Glomerular visceral epithelial cell (primary cell): ENCODE data around the gene LRRC26.
A peak's percentile ranks its signal among the peaks of the same experiment; 100 is the strongest.

ENCODE experiments used
- DNase-seq: peaks from one replicate; pipeline ENCODE4 v3.0.0-alpha.2; 2016; ENCODE audit errors: extremely low spot score

Gene LRRC26

DNA sequence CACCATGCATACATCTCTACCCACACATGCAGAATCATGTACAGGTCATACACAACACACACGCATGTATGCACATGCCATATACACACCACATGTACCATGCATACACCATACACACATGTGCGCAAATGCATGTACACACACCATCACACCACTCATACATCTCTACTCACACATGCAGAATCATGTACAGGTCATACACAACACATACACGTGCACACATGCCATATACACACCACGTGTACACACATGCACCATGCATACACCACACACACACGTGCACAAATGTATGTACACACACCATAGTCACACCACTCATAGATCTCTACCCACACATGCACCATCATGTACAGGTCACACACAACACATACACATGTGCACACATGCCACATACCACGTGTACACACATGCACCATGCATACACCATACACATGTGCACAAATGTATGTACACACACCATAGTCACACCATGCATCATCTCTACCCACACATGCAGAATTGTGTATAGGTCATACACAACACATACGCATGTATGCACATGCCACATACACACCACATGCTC lies 16.9 kb downstream of the LRRC26 start:
- no peak for DNase-seq

DNA sequence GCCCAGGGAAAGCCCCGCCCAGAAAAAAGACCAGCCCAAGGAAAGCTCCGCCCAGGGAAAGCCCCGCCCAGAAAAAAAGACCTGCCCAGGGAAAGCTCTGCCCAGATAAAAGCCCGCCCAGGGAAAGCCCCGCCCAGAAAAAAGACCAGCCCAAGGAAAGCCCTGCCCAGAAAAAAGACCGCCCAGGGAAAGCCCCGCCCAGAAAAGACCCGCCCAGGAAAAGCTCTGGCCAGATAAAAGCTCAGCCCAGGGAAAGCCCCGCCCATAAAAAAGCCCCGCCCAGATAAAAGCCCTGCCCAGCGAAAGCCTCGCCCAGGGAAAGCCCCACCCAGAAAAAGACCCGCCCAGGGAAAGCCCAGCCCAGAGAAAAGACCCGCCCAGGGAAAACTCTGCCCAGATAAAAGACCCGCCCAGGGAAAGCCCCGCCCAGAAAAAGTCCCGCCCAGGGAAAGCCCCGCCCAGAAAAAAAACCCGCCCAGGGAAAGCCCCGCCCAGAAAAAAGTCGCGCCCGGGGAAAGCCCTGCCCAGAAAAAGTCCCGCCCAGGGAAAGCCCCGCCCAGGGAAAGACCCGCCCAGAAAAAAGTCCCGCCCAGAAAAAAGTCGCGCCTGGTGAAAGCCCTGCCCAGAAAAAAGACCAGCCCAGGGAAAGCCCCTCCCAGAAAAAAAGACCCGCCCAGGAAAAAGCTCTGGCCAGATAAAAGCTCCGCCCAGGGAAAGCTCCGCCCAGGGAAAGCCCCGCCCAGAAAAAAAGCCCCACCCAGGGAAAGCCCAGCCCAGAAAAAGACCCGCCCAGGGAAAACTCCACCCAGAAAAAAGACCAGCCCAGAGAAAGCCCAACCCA lies 19.0 kb downstream of the LRRC26 start:
- peak; percentile 59 for DNase-seq

DNA sequence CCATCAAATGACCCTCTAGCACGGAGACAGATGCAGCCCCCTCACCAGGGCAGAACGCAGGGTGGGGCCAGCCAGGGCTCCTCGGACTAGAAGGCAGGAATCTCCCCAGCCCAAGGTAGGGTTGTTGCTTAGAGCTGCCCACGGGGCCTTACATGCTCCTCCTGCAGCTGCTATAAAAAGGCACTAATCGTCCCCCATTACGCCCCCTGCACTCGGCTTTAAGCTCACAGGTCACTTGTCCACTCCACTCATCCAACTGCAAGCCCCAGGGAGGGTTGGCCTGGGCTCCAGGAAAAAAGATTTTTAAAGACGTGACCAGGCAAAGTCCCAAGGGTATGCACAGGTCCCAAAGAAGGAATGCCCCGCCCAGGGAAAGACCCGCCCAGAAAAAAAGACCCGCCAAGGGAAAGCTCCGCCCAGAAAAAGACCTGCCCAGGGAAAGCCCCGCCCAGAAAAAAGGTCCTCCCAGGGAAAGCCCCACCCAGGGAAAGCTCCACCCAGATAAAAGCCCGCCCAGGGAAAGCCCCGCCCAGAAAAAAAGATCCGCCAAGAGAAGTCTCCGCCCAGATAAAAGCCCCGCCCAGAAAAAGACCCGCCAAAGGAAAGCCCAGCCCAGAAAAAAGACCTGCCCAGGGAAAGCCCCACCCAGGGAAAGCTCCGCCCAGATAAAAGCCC lies 19.8 kb downstream of the LRRC26 start:
- DNase-seq, result peak; percentile 25

DNA sequence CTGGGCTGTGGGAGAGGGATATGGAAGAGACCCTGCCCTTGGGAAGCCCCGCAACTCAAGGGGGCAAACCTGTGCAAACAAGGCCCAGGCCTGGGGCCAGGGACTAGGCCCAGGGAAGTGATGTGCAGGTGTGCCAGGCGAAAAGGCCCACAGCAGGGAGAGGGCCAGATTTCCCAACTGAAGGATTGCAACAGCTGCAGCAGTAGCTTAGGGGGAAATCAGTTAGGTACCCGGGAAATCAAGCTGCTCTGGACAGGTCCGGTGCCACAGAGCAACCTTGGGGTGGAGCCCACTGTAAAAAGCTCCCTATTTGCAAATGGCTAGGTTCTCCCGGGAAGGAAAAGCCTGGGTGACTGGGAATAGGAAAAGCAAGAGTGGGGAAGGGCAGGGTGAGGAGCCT lies 20.5 kb downstream of the LRRC26 start:
- no peak for DNase-seq

DNA sequence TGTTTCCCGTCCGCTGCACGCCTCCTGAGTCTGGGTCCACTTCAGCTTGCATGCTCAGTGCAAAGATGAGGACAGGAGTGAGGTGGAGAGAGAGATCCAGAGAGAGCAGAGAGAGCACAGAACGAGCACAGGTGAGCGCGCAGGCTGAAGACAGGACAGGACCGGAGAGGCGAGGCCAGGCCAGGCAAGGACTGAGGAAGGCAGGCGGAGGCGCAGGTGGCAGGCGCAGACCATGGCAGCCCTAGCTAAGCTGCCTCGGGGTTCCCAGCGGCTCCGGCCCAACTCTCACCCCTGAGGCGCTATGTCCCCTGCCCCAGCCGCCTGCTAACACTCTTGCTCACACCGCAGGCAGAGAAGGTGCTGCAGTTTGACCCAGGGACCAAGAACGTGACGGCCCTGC lies 21.2 kb downstream of the LRRC26 start:
- DNase-seq, result no peak

DNA sequence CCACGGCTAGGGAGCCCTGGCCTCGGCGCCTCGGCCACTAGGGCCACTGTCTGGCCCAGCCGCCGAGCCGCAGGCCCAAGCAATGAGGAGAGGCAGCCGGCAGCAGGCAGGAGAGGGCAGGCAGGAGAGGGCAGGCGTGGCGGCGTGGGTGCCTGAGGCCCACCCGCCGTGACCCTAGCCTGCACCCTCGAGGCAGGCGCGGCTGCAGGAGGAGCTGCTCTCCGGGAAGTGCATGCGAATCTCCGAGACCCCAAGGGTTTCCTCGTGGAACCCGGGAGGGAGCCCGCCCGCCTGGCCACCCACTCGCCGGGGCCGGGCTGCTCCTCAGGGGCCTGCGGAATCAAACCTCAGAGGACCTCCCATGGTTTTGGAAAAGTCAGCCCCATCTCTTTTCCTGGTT lies 21.6 kb downstream of the LRRC26 start:
- DNase-seq, result no peak

DNA sequence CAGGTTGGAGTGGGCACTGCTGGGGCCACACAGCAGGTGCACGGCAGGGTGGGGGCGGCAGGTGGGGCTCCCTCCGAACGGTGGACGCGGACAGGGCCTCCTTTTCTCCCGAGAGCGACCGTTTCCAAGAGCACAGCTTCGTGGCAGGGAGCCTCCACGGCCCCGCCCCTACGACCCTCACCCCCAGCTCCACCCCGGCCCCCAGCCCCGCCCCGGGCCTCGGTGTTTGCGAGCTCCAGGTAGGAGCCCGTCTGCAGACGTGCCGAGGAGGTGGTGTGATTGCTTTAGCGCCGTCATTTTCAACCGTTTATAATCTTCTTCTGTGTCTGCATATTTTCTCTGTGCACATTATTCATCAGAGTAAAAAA lies 22.1 kb downstream of the LRRC26 start:
- DNase-seq, result no peak

DNA sequence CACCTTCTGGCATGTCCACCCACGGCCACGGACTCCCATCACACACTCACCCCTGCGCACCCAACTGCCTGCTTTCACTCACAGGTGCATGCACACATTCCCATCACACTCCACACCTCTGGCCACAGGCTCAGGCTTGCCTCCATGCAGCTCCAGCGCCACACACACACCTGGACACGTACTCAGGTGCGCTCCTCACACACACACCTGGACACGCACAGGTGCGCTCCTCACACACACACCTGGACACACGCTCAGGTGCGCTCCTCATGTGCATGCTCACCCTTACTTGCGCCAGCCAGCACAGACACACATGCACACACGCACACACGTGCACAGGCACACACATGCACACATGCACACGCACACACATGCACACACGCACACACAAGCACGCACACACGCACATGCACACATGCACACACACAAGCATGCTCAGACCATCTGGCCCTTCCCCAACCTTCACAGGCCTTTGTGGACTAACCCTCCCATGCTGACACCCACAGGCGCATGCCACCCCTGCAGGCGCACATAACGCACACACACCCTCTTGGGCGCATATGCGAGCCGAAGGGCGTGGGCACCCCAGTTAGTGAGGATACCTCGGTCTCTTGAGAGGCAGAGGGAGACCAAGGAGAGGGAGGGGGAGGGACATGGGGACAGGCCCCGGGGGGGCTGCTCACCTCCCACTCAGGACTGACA lies 22.6 kb downstream of the LRRC26 start:
- DNase-seq, result no peak

DNA sequence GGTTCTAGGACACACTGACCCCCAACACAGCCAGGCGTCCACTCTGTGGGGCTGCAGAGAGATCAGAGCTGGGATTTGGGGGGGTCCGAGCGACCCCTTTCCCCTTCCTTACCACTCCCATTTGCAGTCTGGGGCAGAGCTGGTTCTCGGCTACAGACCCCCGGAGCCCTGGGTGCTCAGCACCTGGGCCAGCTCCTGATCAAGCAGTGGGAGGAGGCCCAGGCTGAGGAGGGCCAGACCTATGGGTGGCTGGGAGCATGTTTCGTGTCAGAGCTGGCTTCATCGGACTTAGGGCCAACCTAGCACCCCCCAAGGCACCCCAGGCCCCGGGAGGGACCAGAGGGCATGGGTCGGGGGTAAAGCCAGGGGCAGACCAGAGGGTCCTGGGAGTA lies 23.3 kb downstream of the LRRC26 start:
- no peak for DNase-seq

DNA sequence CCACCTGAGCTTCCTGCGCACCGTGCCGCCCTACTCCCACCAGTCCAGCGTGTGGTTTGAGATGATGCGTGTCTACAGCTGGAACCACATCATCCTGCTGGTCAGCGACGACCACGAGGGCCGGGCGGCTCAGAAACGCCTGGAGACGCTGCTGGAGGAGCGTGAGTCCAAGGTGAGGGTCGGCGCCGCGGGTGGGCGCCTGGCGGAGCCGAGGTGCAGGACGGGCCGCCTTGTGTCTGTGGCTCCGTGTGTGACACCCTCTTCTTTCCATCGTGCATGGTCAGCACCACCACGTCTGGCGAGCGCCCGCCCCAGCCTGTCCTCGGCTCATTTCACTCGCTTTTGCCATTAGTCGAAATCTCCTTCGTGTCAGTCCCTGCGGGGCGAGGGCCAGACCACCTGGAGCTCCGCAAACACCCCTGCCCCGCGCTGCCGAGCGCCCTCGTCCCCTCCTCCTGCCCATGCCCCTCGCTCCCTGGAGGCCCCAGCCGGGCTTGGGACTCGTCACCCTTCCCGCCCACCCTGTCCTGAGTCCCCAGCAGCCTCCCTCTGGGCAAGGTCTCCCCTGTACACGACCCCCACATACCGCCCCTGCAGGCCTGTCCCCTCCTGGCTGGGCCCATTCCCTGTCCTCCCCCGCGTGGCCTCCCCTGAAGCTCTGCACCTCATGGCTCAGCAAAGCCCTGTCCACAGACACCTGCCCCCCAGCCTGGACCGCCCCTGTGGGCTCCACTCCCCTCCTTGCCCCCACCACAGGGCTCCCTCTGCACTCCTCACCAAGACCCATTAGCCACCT lies 23.9 kb downstream of the LRRC26 start:
- DNase-seq, result no peak

DNA sequence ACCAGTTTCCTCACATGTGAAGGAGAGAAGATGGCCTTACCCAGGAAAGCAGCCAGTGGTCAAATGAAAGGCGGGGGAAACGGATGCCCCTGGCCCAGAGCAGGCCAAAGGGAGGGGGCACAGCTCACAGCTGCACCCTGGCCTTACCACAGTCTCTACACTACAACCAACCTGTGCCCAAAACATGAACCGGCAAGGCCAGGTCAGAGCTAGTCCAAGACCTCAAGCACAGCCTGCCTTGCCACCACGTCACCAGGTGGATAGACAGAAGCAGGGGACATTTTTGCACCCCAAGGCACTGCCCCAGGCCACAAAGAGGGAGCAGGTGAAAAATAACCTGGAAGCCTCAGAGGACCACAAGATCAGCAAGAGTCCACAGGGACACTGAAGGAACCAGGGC lies 26.4 kb downstream of the LRRC26 start:
- no peak for DNase-seq

DNA sequence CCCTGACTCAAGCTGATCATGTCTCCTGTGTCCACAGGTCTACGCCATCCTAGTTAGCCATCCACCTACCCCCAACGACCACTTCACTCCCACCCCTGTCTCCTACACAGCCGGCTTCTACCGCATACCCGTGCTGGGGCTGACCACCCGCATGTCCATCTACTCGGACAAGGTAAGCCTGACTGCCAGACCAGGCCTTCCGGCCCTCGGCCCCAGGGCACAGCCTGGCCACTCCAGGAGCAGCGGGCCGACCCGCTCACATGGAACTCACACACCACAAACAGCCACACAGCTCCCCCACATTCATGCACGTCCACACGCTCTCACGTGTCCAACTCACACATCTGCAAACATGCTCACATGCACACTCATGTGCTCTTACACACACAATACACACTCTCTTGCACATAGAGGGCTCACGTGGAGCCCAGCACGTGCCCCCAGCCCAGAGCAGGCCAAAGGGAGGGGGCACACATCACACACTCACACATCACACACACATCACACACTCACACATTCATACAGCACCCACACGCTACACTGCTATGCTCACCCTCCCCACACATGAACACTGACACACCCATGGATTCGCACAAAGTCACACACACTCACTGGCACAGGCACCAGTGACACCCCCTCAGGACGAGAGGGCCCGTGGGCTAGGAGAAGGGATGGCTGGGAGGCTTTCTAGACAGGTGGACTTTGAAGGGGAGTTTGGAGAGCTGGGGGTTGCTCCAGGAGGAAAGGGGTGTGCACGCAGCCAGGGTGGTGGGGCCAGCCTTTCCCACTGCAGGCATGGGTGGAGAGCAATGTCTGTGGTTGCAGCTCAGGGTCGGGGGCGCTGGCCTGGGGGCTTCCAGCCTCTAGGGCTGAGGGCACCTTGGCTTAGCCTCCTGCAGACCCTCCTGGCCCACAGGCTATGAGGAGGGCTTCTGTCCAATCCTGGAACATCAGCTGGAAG lies 27.6 kb downstream of the LRRC26 start:
- no peak for DNase-seq

DNA sequence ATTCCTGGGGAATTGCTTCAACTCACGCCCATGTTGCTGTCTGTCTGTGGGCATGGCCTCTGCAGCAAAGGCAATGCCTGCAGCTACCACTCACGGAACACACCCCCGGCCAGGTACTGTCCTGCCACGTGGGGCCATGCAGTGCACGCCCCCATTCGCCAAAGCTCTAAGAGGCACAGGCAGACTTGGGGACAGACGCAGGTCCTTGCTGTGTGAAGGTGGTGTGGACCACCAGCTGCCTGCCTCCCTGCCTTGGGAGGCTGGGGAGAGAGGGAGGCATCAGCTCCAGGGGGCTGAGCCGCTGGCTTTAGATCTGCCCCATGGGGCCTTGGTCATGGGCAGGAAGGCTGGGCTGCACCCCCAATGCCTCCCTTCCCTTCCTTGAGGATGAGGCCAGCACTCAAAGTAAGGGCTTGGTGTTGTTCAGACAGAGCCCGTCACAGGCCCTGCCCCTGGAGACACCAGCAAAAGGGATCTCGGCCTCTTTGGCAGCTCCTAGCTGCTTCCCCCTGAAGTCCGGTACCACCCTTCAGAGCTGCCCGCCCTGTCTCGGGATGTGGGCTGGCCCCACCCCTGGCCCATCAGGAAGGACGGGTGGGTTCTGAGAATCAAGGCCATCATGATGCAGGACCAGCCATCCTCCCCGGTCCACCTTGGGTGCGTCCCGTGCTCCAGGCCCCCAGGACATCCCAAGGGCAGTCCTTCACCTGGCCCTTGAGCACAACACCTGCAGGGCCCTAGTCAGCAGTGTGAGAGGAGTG lies 28.6 kb downstream of the LRRC26 start:
- no peak for DNase-seq

DNA sequence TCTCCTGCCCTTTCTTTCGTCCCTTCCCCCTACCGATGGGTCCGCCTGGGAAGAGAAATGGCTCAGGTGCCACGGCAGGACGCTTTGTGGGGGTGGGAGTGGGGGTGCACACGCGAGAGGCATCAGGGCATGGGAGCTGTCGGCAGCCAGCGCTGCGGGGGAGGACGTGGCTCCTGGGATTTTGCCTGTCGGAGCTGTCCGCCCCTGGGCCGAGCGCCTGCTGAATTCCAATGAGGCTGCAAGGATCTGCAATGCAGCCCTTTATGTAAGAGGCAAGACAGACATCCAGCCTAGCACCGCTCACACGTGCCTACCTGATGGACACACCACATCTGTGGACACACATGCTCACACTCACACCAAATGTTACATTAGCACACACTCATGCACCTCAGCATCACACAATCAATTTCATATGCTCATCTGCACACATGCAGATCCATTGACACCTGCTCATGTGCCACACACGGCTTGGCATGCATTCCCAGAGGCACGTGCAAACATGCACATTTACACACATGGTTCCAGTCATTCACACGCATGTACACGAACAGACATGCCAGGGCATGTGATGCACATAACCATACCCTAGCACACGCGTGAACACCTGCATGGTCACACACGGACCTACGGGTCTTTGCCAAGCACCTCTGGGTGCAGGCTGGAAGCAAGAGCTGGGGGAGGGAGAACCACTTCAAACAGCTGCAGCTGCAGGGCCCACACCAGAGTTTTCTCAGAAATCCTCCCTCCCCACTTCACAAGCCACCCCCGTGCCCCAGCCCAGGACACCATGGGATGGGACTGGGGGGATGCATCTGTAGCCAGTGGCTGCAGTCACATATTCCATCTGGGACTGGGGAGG lies 29.5 kb downstream of the LRRC26 start:
- DNase-seq, result no peak

DNA sequence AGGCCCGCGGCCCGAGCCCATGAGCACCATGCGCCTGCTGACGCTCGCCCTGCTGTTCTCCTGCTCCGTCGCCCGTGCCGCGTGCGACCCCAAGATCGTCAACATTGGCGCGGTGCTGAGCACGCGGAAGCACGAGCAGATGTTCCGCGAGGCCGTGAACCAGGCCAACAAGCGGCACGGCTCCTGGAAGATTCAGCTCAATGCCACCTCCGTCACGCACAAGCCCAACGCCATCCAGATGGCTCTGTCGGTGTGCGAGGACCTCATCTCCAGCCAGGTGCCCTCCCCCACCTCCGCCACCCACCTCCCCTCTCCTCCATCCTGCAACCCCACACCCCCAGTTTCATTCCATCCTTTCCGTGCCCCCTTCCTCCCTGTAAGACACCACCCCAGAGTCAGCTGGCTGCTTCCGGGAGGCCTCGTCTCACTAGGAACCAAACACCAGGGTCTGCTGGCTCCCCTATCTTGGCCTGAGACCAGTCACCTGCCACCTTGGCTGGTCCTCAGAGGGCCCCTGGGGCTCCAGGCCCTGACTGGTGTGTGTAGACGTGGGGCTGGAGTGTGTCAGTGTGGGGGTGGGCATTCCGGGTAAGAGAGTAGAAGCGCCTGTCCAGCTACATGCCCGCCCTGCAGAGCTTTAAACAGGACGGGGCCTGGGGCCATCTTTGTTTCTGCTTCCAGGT lies 30.2 kb downstream of the LRRC26 start:
- DNase-seq, result no peak

DNA sequence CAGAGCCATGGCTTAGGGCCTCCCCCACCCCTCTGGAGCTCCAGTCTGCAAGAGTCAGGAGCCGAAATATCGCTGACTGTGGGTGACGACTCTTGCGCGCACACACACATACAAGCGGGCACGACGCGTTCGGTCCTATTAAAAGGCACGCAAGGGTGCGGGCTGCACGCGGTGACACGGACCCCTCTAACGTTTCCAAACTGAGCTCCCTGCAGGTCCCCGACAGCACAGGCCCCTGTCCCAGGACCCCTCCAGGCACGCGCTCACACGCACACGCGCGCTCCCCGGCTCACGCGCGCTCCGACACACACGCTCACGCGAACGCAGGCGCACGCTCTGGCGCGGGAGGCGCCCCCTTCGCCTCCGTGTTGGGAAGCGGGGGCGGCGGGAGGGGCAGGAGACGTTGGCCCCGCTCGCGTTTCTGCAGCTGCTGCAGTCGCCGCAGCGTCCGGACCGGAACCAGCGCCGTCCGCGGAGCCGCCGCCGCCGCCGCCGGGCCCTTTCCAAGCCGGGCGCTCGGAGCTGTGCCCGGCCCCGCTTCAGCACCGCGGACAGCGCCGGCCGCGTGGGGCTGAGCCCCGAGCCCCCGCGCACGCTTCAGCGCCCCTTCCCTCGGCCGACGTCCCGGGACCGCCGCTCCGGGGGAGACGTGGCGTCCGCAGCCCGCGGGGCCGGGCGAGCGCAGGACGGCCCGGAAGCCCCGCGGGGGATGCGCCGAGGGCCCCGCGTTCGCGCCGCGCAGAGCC lies 31.0 kb downstream of the LRRC26 start, which contains the start of gene GRIN1:
Gene GRIN1 (plus strand): TSS at position 433 of the 746 bp plus-strand sequence. CDS start 333 bp downstream, outside the sequence.
- no peak for DNase-seq

DNA sequence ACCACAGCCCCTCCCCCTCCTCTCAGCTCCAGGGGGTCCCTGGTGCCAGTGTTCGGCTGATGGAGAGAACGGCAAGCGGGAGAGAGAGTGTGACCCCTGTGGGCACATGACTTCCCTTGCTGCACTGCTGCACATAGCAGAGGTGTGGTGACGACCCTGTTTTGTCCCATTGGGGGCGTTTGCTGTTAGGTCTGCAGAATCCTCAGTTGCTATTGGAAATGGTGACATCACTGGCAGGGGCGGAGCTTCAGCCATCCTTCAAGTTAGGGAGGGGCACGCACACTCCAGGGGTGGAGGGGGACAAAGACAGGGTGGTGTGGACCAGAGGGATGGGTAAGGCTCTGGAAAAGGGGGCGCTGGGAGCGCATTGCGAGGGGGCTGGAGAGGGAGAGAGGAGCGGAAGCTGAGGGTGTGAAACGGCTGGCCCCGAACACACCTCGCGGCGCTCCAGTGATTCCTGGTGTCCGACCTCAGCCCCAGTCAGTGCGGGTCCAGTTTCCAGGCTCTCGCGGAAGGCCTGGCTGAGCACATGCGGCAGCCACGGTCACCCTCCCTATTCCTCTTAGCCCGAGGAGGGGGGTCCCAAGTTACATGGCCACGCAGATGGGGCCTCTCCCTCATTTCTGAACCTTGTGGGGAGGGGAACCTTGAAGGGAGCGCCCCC lies 31.7 kb downstream of the LRRC26 start:
- DNase-seq, result no peak
